Ishikawa (cell line): ENCODE measurements around the gene CA5B.

ENCODE experiments used
- CEBPB ChIP-seq: IDR thresholded peaks from 2 replicates; pipeline ENCODE4 v1.6.1; 2012
- EGR1 ChIP-seq: IDR thresholded peaks from 2 replicates; pipeline ENCODE4 v1.6.1; 2012
- EP300 ChIP-seq: IDR thresholded peaks from 2 replicates; pipeline ENCODE4 v1.6.1; 2012; ENCODE audit warnings: borderline replicate concordance
- FOXM1 ChIP-seq: IDR thresholded peaks from 2 replicates; pipeline ENCODE4 v1.6.1; 2012; ENCODE audit warnings: low read depth, borderline replicate concordance
- MAX ChIP-seq: IDR thresholded peaks from 2 replicates; pipeline ENCODE4 v1.6.1; 2012
- RAD21 ChIP-seq: IDR thresholded peaks from 2 replicates; pipeline ENCODE4 v1.6.1; 2012; ENCODE audit warnings: low read depth
- REST ChIP-seq: IDR thresholded peaks from 2 replicates; pipeline ENCODE4 v1.6.1; 2012; ENCODE audit warnings: low read depth, mild to moderate bottlenecking
- TAF1 ChIP-seq: IDR thresholded peaks from 2 replicates; pipeline ENCODE4 v1.6.1; 2012; ENCODE audit warnings: low read depth, mild to moderate bottlenecking
- TCF12 ChIP-seq: IDR thresholded peaks from 2 replicates; pipeline ENCODE4 v1.6.1; 2012; ENCODE audit warnings: low read depth
- TEAD4 ChIP-seq: IDR thresholded peaks from 2 replicates; pipeline ENCODE4 v1.6.1; 2012
- YY1 ChIP-seq: IDR thresholded peaks from 2 replicates; pipeline ENCODE4 v1.6.1; 2012; ENCODE audit warnings: low read depth
- ZBTB7A ChIP-seq: IDR thresholded peaks from 2 replicates; pipeline ENCODE4 v1.6.1; 2012; ENCODE audit warnings: low read depth

GRCh38 chrX:15696516-15696915 is 41.6 kb upstream of the CA5B start:
- TF ChIP-seq YY1 (no peak), EP300 (no peak), EGR1 (no peak), TAF1 (no peak), CEBPB (no peak), MAX (no peak), REST (no peak), TEAD4 (no peak), RAD21 (no peak), FOXM1 (no peak), TCF12 (no peak), ZBTB7A (no peak)
